HG03025 (cell line): ENCODE data around the gene WDR44.
"Not testable (repeated sequence)": the region's sequence is repeated elsewhere in the genome, so short reads cannot be mapped to it uniquely, and the experiment has no call there.

ENCODE experiments used
- ATAC-seq: cut with Tn5 transposase; IDR thresholded peaks from one replicate; pipeline ENCODE4 v1.9.1; 2021; ENCODE audit warnings: mild to moderate bottlenecking, moderate library complexity; ENCODE audit not compliant: unreplicated experiment, low FRiP score

The WDR44 gene

DNA sequence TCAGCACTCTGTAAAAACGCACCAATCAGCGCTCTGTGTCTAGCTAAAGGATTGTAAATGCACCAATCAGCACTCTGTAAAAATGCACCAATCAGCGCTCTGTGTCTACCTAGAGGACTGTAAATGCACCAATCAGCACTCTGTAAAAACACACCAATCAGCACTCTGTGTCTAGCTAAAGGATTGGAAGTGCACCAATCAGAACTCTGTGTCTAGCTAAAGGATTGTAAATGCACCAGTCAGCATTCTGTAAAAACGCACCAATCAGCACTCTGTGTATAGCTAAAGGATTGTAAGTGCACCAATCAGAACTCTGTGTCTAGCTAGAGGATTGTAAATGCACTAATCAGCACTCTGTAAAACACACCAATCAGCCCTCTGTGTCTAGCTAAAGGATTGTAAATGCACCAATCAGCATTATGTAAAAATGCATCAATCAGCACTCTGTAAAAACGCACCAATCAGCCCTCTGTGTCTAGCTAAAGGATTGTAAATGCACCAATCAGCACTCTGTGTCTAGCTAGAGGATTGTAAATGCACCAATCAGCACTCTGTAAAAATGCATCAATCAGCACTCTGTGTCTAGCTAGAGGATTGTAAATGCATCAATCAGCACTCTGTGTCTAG lies 124.9 kb downstream of the WDR44 start:
- not testable (repeated sequence) for ATAC-seq

DNA sequence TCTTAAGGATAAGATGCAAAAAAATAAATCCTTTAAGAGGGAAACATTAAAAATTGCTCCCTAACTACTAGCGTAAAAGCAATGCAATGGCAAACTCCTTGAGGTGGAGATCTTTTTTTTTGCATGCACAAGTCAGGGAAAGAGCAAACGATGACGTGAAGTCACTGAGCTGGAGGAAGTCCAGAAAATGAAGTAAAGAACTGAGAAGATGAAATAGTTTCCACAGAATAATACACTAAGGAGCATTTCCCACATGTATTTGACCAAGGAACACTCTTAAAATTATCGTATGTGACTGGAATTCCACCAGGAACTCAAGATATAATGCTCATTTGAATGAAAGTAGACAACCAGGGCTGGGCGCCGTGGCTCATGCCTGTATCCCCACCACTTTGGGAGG lies 128.7 kb downstream of the WDR44 start:
- no peak for ATAC-seq

DNA sequence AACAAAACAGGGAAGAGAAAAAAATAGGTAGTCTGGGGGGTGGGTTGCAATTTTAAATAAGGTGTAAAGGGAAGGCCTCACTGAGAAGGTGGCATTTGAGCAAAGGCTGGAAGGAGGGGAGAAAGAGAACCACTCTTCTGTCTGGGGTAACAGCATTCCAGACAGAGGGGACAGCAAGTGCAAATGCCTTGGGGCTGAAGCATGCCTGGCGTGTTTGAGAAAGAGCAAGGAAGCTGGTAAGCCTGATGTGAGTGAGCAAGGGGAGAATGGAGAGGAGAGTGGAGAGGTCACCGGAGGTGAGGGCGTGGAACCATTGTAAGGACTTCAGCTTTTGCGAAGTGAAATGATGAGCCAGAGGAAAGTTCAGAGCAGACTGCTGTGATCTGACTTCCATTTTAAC lies 130.0 kb downstream of the WDR44 start:
- ATAC-seq = no peak

DNA sequence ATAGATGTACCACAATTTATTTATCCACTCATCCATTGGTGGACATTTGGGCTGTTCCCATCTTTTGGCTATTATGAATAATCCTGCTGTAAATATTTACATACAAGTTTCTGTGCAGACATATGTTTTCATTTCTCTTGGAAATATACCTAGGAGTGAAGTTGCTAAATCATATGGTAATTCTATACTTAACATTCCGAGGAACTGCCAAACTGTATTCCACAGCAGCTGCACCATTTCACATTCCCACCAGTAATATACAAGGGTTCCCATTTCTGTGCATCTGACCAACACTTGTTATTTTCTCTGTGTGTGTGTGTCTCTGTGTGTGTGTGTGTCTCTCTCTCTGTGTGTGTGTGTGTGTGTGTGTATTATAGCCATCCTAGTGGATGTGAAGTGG lies 134.3 kb downstream of the WDR44 start:
- no peak for ATAC-seq

DNA sequence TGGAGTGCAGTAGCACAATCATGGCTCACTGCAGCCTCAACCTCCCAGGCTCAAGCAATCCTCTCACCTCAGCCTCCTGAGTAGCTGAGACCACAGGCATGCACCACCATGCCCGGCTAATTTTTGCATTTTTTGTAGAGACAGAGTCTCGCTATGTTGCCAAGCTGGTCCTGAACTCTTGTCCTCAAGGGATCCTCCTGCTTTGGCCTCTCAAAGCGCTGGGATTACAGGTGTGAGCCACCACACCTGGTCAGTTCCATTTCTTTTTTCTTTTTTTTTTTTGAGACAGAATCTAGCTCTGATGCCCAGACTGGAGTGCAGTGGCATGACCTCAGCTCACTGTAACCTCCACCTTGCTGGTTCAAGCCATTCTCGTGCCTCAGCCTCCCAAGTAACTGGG lies 136.5 kb downstream of the WDR44 start:
- ATAC-seq = not testable (repeated sequence)

DNA sequence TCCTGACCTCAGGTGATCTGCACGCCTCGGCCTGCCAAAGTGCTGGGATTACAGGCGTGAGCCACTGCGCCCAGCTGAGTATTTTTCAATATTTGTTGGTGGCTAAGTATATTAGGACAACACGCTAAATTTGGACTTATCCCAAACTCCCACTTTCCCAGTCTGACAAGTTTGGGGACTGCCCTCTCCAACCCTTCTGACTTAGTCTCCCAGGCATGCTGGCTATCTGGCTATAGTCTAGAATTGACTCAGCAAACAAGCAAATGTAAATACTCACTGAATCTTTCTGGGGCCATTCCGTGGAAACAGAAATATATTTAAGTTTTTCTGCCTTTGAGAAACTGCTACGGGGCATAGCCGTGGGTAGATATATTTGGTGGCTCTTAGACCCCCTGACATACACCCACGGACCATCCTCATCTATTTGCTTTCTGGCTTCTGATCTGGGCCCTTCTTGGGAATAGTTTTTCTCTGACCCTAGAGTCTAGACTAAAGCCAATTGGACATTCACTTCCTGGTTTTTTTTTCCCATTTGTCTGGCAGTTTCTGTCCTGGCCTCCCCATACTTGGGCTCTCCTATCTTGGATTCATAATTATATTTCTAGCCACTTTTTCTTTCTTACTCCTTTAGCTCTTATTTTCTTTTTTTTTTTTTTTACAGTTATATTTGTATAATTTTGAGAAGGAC lies 138.5 kb downstream of the WDR44 start:
- no peak for ATAC-seq

DNA sequence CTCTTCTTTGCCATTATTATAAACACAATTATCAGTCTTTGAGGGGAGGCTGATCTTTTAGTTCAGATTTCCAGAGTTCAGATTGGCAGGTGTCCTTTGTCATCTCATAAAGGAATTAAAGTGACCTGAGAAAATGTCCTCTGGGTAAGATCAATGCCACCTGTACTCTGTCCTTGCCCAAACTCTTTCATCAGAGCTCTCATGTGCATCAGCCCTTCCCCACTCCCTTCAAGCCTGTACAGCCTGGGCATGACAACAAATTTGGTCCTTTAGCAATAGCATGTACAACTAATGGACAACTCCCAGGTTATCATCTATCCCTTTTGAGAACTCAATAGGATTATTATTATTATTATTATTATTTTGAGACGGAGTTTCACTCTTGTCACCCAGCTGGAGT lies 140.8 kb downstream of the WDR44 start:
- not testable (repeated sequence) for ATAC-seq

DNA sequence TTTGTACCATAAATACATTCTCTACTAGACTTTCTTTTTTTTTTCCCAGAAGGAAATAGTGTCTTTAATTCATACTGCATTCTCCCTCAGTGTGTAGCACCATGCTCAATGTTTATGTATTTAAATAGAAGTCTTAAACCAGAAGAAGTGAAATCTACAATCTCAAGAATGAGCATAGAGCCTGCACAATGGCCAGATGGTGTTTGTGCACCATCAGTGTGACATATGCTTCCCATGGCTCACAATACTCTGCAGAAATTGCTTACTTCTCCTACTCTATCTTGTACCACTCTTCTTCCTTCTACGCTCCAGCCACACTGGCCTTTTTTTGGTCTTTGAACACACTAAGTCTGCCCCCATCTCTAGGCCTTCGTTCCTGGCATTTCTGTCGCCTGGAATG lies 147.1 kb downstream of the WDR44 start:
- no peak for ATAC-seq

DNA sequence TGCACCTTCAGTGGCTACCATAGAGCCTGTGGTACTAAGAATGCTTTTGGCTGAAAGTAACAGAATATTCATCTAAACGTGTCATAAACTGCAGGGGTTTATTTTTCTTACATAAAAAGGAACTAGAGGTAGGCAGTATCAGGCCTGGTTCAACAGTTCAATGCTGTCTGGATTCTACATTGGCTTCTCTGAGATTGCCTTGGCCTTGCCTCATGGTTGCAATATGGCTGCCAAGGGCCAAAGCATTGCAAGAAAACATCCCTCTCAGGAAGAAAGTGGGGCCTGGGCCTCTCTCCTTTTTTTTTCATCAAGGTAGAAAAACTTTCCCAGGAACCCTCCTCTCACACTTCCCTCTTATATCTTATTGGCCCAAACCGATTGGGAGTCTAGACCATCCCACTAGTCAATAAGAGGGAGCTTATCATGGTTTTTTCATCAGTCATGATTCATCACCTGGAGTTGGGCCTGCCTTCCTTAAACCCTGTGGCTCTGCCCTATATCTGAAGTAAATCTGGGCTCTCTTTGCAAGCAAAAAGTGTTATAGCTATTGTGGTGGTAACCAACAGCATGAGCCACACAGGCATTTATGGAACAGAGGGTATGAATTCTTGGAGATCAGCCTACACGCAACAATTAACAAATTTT lies 147.9 kb downstream of the WDR44 start:
- no peak for ATAC-seq

DNA sequence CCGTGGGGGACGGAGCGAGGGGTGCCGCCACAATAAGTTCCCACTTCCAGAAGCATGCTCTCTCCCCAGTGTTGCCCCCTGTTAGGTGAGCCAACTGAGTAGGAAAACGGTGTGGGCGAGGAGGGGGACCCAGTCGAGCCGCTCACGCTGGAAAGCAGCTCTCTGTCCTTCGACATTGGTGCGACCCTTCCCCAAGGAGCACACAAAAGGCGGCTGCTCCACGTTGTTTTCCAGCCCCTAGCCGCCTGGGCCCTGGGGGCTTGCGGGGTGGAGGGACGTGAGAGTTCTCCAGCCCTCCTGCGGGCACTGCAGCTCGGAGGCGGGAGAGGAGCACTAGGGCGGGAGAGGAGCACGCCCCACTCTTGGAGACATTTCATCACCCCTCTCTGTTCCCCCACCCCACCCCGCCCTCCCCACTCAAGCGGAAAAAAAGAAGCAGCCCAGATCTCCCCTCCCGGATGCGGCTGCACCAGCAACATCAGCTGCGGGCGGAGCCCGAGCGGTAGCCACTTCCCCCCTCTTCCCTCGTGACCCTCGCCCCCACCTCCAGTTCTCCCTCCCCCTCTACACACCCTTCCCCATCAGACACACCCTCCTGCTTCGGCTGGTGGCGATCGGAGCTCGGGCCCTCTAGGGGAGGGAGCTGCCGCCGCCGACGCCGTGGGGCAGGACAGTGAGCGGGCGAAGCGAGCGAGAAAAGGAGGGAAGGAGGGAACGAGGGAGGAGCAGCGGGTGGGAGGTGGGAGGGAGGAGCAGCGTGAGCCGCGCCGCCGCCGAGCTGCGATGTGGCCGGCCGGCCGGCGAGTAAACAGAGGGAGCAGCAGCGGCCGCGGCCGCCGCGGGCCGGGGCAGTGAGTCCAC lies 149.4 kb downstream of the WDR44 start, which contains the start of gene DOCK11:
Gene DOCK11 (plus strand): TSS at position 755 of the 861 bp plus-strand sequence. CDS start 157 bp downstream, outside the sequence.
- ATAC-seq = peak; percentile 65

DNA sequence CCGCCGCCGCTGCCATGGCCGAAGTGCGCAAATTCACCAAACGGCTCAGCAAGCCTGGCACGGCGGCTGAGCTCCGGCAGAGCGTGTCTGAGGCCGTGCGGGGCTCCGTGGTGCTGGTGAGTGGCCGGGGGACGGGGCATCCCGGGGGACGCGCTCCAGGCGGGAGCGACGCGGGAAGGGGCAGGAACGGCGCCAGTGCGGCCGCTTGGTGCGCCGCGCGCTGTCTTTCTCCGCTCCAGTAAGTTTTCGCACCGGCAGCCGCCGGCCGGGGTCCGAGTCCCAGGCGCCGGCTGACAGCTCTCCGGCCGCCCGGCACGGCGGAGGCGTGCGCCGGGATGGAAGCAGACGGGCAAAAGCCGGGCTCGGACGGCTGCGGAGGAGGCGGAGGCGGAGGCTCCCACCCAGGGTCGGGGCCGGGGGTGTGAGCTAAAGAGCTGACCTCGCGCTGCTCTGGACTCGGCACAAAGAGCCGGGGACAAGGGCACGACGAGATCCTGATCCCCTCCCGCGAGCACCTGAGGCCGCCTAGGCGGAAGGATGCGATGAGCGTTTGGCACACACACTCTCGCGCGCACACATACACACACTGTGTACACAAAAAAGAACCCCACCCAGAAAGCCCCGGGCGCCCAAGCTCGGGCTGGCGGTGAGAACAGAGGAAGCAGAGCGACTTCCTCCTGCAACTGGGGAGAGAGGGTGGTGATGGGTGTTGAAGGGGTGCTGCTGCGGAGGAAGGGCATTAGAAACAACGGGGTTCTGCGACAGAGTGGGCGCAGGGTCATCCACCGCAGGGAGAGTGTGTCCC lies 150.3 kb downstream of the WDR44 start:
- peak; percentile 56 for ATAC-seq

DNA sequence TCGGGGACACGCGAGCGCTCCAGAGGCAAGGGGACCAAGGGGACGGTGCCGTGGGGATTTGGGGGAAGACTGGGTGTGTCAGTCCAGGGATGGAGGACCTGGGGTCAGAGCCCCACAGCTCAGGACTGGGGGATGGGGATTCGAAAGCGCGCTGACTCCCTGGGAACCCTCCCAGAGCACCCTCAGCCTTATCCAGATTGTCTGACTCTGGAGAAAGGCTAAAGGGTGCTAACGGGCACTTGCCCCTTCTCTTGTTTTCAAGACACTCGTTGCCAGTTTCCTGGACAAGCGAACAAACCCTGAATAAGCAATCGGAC lies 150.8 kb downstream of the WDR44 start:
- peak; percentile 5 for ATAC-seq

DNA sequence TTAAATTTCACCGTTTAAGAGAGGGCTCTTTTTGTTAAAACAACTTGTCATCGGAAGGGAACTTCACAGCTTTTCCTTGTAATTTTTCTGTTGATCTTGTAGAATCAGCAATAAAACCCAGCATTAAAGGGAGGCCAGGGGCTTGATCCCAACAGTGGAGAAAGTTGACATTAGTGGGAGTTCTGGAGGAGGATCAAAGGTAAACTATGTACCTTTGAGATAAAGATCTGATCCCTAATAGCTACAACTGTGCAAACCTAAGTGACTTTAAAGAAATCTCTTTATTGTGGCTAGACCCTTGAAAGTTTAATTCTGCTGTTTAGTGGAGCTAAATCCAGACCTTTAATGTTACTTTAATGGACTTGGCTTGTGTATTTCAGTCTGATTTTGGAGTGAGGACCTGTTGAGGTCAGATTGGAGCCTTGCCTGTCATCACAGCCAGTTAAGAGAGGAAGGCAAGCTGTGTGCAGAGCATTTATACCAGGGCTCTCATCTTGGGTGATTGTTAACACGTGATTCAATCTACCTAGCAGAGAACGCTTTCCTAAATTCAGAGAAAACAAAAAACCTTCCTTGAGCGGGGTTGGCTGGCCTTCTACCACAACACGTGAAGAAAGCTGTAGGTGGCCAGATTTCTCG lies 151.4 kb downstream of the WDR44 start:
- ATAC-seq = no peak

DNA sequence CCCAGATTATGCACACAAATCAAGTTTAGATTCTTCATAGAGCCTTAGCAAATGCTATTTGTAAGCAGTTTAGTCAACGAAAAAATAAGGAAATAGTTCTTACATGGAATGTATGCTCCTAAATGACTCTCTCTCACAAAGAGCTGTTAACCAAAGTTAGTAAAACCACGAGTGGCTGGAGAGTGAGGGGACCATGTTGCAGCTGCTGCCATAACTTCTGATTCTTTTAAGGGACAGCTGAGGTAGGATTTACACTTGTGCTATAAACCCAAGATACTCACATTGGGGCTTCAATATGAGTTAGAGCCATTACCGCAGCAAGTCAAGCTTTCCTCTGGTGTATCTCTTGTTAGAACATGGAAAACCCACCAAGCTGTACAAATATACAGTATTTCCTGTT lies 152.4 kb downstream of the WDR44 start:
- ATAC-seq = no peak

DNA sequence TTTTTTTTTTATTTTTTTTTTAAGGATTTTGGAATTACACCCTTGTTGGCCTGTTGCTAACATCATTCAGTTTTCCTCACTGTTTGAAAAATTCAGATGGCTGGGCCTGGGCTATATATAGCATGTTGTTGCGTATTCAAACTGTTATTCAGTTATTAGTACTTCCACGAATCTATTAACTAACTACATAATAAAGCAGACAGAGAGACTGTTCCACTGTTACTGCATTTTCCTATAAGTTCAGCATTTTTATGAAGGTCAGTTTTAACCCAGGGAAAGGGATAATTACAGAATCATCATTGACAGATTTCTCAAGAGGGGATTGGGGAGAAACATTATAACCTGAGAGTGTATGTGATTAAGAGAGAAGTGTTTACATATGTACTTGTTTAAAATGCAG lies 152.8 kb downstream of the WDR44 start:
- no peak for ATAC-seq

DNA sequence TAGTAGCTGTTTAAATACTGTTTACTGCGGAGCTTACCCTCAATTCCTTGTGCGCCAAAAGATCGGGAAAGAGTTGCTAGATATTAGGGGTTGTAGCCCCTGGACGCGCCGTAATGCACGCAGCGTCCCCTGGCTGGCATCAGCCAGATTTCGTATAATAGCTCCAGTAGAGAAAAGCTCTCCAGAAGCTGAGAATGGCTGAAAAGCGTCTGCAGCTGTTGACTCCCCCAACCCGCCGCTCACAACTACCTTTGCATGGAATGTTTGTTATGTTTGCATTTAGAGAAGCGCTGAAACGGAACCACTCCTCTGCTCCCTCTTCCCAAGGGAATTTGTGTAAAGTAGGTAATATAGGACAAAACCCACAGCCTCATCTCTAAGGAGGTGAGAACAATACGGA lies 153.4 kb downstream of the WDR44 start:
- no peak for ATAC-seq
